Measurements from ENCODE around the gene ZIC4. TPM values are rescaled to one million over a fixed set of nuclear protein-coding genes. Genes with fewer than 3 reads are reported as not detected.

Gene ZIC4
- total and polyA plus RNA-seq, 4 donors = 0.09 to 1.4 (median 0.37) TPM

GRCh38 chr3:147419781-147420224, 13.5 kb upstream of the ZIC4 start:
- WGBS, 2 donors = 71% methylated on average over 10 of the region's 10 CpGs

GRCh38 chr3:147418808-147419701, 12.7 kb upstream of the ZIC4 start:
- no peaks in the 10 kb centered on the region for H3K4me1 ChIP-seq (ENCODE audit: control insufficient read depth in 1 of 2, insufficient read depth in 2 of 2, low read length in 2 of 2)
- no peak overlapping the region for H3K27ac ChIP-seq (ENCODE audit: low read depth in 1 of 2, low read length in 2 of 2)
- H3K27me3 ChIP-seq (ENCODE audit: control insufficient read depth in 1 of 2, insufficient read depth in 2 of 2, low read length in 1 of 2) = no peaks in the 10 kb centered on the region
- intact Hi-C loops (cut with DNase I) = no loop called here
- DNase-seq = peak in 1 of 2 donors; percentile 83
- ATAC-seq (ENCODE audit: low FRiP score) = peak; percentile 17
- H3K36me3 ChIP-seq (ENCODE audit: control insufficient read depth in 1 of 2, insufficient read depth in 2 of 2, low read length in 1 of 2) = no peaks in the 10 kb centered on the region
- H3K4me3 ChIP-seq (ENCODE audit: low read length in 2 of 2) = peak overlapping the region in 1 of 2 donors; percentile 5
- peaks cover 3% of the 10 kb centered on the region for H3K9me3 ChIP-seq (ENCODE audit: control insufficient read depth, low read length)
- 8 to 10% methylated on average over 54 of the region's 54 CpGs for WGBS, 2 donors

More at GRCh38 chr3:147419781-147420224, 13.5 kb upstream of the ZIC4 start:
- Histone ChIP-seq H3K9me3 (ENCODE audit: control insufficient read depth, low read length) (peaks cover 3% of the 10 kb centered on the region), H3K27me3 (ENCODE audit: control insufficient read depth in 1 of 2, insufficient read depth in 2 of 2, low read length in 1 of 2) (no peaks in the 10 kb centered on the region), H3K4me3 (ENCODE audit: low read length in 2 of 2) (no peak overlapping the region), H3K36me3 (ENCODE audit: control insufficient read depth in 1 of 2, insufficient read depth in 2 of 2, low read length in 1 of 2) (no peaks in the 10 kb centered on the region), H3K27ac (ENCODE audit: low read depth in 1 of 2, low read length in 2 of 2) (no peak overlapping the region), H3K4me1 (ENCODE audit: control insufficient read depth in 1 of 2, insufficient read depth in 2 of 2, low read length in 2 of 2) (no peaks in the 10 kb centered on the region)
- DNase-seq (no peak), ATAC-seq (ENCODE audit: low FRiP score) (no peak)
- intact Hi-C loops (cut with DNase I) = no loop called here

- Histone ChIP-seq H3K27me3 (ENCODE audit: control insufficient read depth in 1 of 2, insufficient read depth in 2 of 2, low read length in 1 of 2) (no peaks in the 10 kb centered on the region), H3K9me3 (ENCODE audit: control insufficient read depth, low read length) (peaks cover 3% of the 10 kb centered on the region), H3K4me1 (ENCODE audit: control insufficient read depth in 1 of 2, insufficient read depth in 2 of 2, low read length in 2 of 2) (no peaks in the 10 kb centered on the region), H3K27ac (ENCODE audit: low read depth in 1 of 2, low read length in 2 of 2) (no peak overlapping the region), H3K36me3 (ENCODE audit: control insufficient read depth in 1 of 2, insufficient read depth in 2 of 2, low read length in 1 of 2) (no peaks in the 10 kb centered on the region), H3K4me3 (ENCODE audit: low read length in 2 of 2) (no peak overlapping the region)
- intact Hi-C loops (cut with DNase I) = no loop called here
- 42 to 48% methylated on average over 4 of the region's 4 CpGs for WGBS, 2 donors
- ATAC-seq (ENCODE audit: low FRiP score) (no peak), DNase-seq (no peak)
Observed at GRCh38 chr3:147418371-147418781, 12.0 kb upstream of the ZIC4 start.

- Histone ChIP-seq H3K27ac (ENCODE audit: low read depth in 1 of 2, low read length in 2 of 2) (no peak overlapping the region), H3K9me3 (ENCODE audit: control insufficient read depth, low read length) (peaks cover 3% of the 10 kb centered on the region), H3K4me1 (ENCODE audit: control insufficient read depth in 1 of 2, insufficient read depth in 2 of 2, low read length in 2 of 2) (no peaks in the 10 kb centered on the region), H3K36me3 (ENCODE audit: control insufficient read depth in 1 of 2, insufficient read depth in 2 of 2, low read length in 1 of 2) (no peaks in the 10 kb centered on the region), H3K27me3 (ENCODE audit: control insufficient read depth in 1 of 2, insufficient read depth in 2 of 2, low read length in 1 of 2) (no peaks in the 10 kb centered on the region), H3K4me3 (ENCODE audit: low read length in 2 of 2) (no peak overlapping the region)
- intact Hi-C loops (cut with DNase I) = no loop called here
- ATAC-seq (ENCODE audit: low FRiP score) = no peak
- 62 to 75% methylated on average over 7 of the region's 7 CpGs for WGBS, 2 donors
- DNase-seq = no peak
Observed at GRCh38 chr3:147417551-147418295, 11.4 kb upstream of the ZIC4 start.

- Histone ChIP-seq H3K27ac (ENCODE audit: low read depth in 1 of 2, low read length in 2 of 2) (no peak overlapping the region), H3K36me3 (ENCODE audit: control insufficient read depth in 1 of 2, insufficient read depth in 2 of 2, low read length in 1 of 2) (no peaks in the 10 kb centered on the region), H3K4me3 (ENCODE audit: low read length in 2 of 2) (no peak overlapping the region), H3K4me1 (ENCODE audit: control insufficient read depth in 1 of 2, insufficient read depth in 2 of 2, low read length in 2 of 2) (no peaks in the 10 kb centered on the region), H3K9me3 (ENCODE audit: control insufficient read depth, low read length) (peaks cover 5% of the 10 kb centered on the region), H3K27me3 (ENCODE audit: control insufficient read depth in 1 of 2, insufficient read depth in 2 of 2, low read length in 1 of 2) (no peaks in the 10 kb centered on the region)
- DNase-seq (no peak), ATAC-seq (ENCODE audit: low FRiP score) (no peak)
- 32 to 43% methylated on average over 1 of the region's 1 CpG for WGBS, 2 donors
- intact Hi-C loops (cut with DNase I) = no loop called here
Observed at GRCh38 chr3:147416931-147417330, 10.6 kb upstream of the ZIC4 start.

GRCh38 chr3:147415874-147416273, 9.5 kb upstream of the ZIC4 start:
- H3K4me1 ChIP-seq (ENCODE audit: control insufficient read depth in 1 of 2, insufficient read depth in 2 of 2, low read length in 2 of 2) = no peaks in the 10 kb centered on the region
- DNase-seq = no peak
- ATAC-seq (ENCODE audit: low FRiP score) = no peak
- no peak overlapping the region for H3K27ac ChIP-seq (ENCODE audit: low read depth in 1 of 2, low read length in 2 of 2)
- no peaks in the 10 kb centered on the region for H3K27me3 ChIP-seq (ENCODE audit: control insufficient read depth in 1 of 2, insufficient read depth in 2 of 2, low read length in 1 of 2)
- H3K36me3 ChIP-seq (ENCODE audit: control insufficient read depth in 1 of 2, insufficient read depth in 2 of 2, low read length in 1 of 2) = no peaks in the 10 kb centered on the region
- intact Hi-C loops (cut with DNase I) = no loop called here
- no peak overlapping the region for H3K4me3 ChIP-seq (ENCODE audit: low read length in 2 of 2)
- H3K9me3 ChIP-seq (ENCODE audit: control insufficient read depth, low read length) = peaks cover 6% of the 10 kb centered on the region
- WGBS, 2 donors = 23 to 27% methylated on average over 2 of the region's 2 CpGs

- no peaks in the 10 kb centered on the region for H3K4me1 ChIP-seq (ENCODE audit: control insufficient read depth in 1 of 2, insufficient read depth in 2 of 2, low read length in 2 of 2)
- no peaks in the 10 kb centered on the region for H3K36me3 ChIP-seq (ENCODE audit: control insufficient read depth in 1 of 2, insufficient read depth in 2 of 2, low read length in 1 of 2)
- H3K4me3 ChIP-seq (ENCODE audit: low read length in 2 of 2) = no peak overlapping the region
- ATAC-seq (ENCODE audit: low FRiP score) (no peak), DNase-seq (no peak)
- H3K27ac ChIP-seq (ENCODE audit: low read depth in 1 of 2, low read length in 2 of 2) = no peak overlapping the region
- WGBS, 2 donors = 32% methylated on average over 6 of the region's 6 CpGs
- H3K27me3 ChIP-seq (ENCODE audit: control insufficient read depth in 1 of 2, insufficient read depth in 2 of 2, low read length in 1 of 2) = no peaks in the 10 kb centered on the region
- H3K9me3 ChIP-seq (ENCODE audit: control insufficient read depth, low read length) = peaks cover 6% of the 10 kb centered on the region
- intact Hi-C loops (cut with DNase I) = no loop called here
Observed at GRCh38 chr3:147415286-147415685, 8.9 kb upstream of the ZIC4 start.

- Histone ChIP-seq H3K9me3 (ENCODE audit: control insufficient read depth, low read length) (peaks cover 6% of the 10 kb centered on the region), H3K27ac (ENCODE audit: low read depth in 1 of 2, low read length in 2 of 2) (no peak overlapping the region), H3K4me3 (ENCODE audit: low read length in 2 of 2) (no peak overlapping the region), H3K4me1 (ENCODE audit: control insufficient read depth in 1 of 2, insufficient read depth in 2 of 2, low read length in 2 of 2) (no peaks in the 10 kb centered on the region), H3K27me3 (ENCODE audit: control insufficient read depth in 1 of 2, insufficient read depth in 2 of 2, low read length in 1 of 2) (no peaks in the 10 kb centered on the region), H3K36me3 (ENCODE audit: control insufficient read depth in 1 of 2, insufficient read depth in 2 of 2, low read length in 1 of 2) (no peaks in the 10 kb centered on the region)
- DNase-seq = no peak
- intact Hi-C loops (cut with DNase I) = no loop called here
- ATAC-seq (ENCODE audit: low FRiP score) = no peak
- 30 to 34% methylated on average over 18 of the region's 18 CpGs for WGBS, 2 donors
Observed at GRCh38 chr3:147414390-147415138, 8.2 kb upstream of the ZIC4 start.

All from aorta (tissue), 5 donors.